KOPT-K1 (cell line): ENCODE results near the gene TCF25.
A peak's percentile ranks its signal among the peaks of the same experiment; 100 is the strongest.
"Not testable (repeated sequence)": the region's sequence is repeated elsewhere in the genome, so short reads cannot be mapped to it uniquely, and the experiment has no call there.

ENCODE experiments used
- H3K27ac ChIP-seq: fragments of 200-600 bp; sonication (generic); 2 replicates; pipeline ENCODE4 v1.5.1; 2016; ENCODE audit warnings: antibody characterized with exemption, mild to moderate bottlenecking, low read depth, low read length; ENCODE audit not compliant: poor library complexity, severe bottlenecking
- H3K36me3 ChIP-seq: fragments of 200-600 bp; sonication (generic); 2 replicates; pipeline ENCODE4 v1.5.1; 2017; ENCODE audit warnings: antibody characterized with exemption, mild to moderate bottlenecking, low read length, moderate library complexity; ENCODE audit not compliant: insufficient read depth
- H3K9me3 ChIP-seq: fragments of 200-600 bp; sonication (generic); 2 replicates; pipeline ENCODE4 v1.5.1; 2017; ENCODE audit warnings: antibody characterized with exemption, low read length, mild to moderate bottlenecking; ENCODE audit not compliant: insufficient read depth, poor library complexity, severe bottlenecking

TCF25 gene

GRCh38 chr16:89860747-89861304 lies 12.6 kb upstream of the TCF25 start:
- H3K36me3 ChIP-seq: no peaks in the 10 kb centered on the region
- no peaks in the 10 kb centered on the region for H3K9me3 ChIP-seq
- H3K27ac ChIP-seq: no peak overlapping the region

DNA sequence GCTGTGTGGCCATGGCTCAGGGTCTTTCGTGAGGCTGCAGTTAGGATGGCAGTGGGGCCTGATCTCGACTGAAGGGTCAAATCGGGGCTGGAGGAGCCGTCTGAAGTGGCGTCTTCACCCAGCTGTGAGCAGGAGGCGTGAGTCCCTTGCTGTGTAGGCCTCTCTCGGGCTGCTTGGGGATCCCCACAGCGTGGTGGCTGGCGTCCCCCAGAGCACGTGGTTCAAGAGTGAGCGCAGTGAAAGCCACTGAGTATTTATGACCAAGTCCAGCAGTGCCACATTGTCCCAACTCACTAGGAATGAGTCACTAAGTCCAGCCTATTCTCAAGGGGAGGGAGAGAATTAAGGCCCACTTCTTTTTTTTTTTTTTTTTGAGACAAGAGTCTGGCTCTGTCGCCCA lies 11.7 kb upstream of the TCF25 start:
- H3K27ac ChIP-seq: no peak overlapping the region
- H3K9me3 ChIP-seq: no peaks in the 10 kb centered on the region
- no peaks in the 10 kb centered on the region for H3K36me3 ChIP-seq

- H3K9me3 ChIP-seq: peaks cover 5% of the 10 kb centered on the region
- H3K27ac ChIP-seq: no peak overlapping the region
- H3K36me3 ChIP-seq: no peaks in the 10 kb centered on the region
Measured at GRCh38 chr16:89862732-89863131, 10.7 kb upstream of the TCF25 start.

DNA sequence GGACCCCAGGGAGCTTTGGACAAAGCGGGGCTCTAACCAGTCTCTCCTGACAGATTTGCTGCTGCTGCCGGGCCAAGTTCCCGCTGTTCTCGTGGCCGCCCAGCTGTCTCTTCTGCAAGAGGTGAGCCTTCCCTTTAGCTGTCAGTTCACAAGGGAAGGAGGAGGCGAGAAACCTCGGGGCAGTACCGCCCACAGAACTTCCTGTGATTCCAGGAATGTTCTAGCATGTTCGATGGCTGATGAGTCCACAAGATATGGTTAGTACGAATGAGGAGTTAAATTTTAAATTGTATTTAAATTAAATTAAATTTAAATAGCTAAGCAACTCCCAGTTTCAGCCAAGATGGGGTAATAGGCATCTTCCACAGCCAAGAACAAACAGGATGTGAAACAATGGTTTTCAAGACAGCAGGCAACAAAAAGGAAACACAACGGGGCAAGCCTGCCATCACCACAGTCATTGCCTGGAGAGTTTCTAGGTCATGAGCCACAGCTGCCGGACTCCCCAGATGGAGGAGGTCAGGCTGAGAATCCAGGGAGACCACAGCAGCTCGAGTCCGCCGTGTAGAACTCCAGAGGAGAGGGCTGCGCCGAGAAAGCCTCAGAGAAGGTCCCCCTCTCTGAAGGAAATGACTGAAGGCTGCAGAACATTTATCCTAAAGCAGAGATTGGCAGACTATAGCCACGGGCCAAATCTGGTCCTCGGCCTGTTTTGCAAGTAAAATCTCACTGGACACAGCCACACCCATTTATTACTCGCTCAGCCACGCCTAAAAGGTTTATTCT lies 9.5 kb upstream of the TCF25 start:
- H3K36me3 ChIP-seq: no peaks in the 10 kb centered on the region
- H3K27ac ChIP-seq: peak overlapping the region; percentile 41
- peaks cover 12% of the 10 kb centered on the region for H3K9me3 ChIP-seq

GRCh38 chr16:89864527-89864820 lies 8.9 kb upstream of the TCF25 start:
- H3K36me3 ChIP-seq: no peaks in the 10 kb centered on the region
- peak overlapping the region; percentile 41 for H3K27ac ChIP-seq
- peaks cover 12% of the 10 kb centered on the region for H3K9me3 ChIP-seq

DNA sequence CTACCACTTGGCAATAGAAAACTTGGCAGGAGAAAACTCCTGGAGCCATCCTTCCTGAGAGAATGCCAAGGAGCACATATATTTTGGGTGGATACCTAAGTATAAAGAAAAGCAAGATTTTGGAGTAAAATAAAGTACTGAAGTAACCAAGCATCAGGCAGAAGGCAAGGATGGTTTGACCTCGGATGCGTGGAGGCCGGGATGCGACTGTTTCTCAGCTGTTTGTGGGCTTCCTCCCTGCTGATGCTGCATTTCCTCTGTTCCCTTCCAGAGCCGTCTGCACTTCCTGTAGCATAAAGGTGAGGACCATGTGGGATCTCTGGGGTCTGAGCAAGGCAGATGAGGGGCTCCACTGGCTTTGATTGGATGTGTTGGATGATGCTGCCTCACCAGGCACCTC lies 5.5 kb upstream of the TCF25 start:
- Histone ChIP-seq H3K9me3 (peaks cover 12% of the 10 kb centered on the region), H3K27ac (no peak overlapping the region)

GRCh38 chr16:89869911-89870310 lies 3.5 kb upstream of the TCF25 start:
- Histone ChIP-seq H3K36me3 (peaks cover 4% of the 10 kb centered on the region), H3K27ac (no peak overlapping the region), H3K9me3 (peaks cover 12% of the 10 kb centered on the region)

More for the DNA sequence above, 5.5 kb upstream of the TCF25 start:
- no peaks in the 10 kb centered on the region for H3K36me3 ChIP-seq

GRCh38 chr16:89870440-89870839 lies 3.0 kb upstream of the TCF25 start:
- Histone ChIP-seq H3K36me3 (peaks cover 9% of the 10 kb centered on the region), H3K27ac (no peak overlapping the region), H3K9me3 (peaks cover 12% of the 10 kb centered on the region)

GRCh38 chr16:89871895-89872294 lies 1.5 kb upstream of the TCF25 start:
- peaks cover 20% of the 10 kb centered on the region for H3K36me3 ChIP-seq
- H3K9me3 ChIP-seq: peaks cover 12% of the 10 kb centered on the region
- H3K27ac ChIP-seq: peak overlapping the region; percentile 94

GRCh38 chr16:89873972-89874689 lies 739 bp downstream of the TCF25 start:
- Histone ChIP-seq H3K27ac (peak overlapping the region; percentile 94), H3K36me3 (peaks cover 42% of the 10 kb centered on the region), H3K9me3 (no peaks in the 10 kb centered on the region)

DNA sequence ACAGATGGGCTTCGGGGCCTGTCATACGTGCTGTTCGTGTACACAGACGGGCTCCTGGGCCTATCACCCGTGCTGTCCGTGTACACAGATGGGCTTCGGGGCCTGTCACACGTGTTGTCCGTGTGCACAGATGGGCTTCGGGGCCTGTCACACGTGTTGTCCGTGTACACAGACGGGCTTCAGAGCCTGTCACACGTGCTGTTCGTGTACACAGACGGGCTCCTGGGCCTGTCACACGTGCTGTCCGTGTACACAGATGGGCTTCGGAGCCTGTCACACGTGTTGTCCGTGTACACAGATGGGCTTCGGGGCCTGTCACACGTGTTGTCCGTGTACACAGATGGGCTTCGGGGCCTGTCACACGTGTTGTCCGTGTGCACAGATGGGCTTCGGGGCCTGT lies 5.7 kb downstream of the TCF25 start:
- H3K27ac ChIP-seq, H3K9me3 ChIP-seq: not testable (repeated sequence)
- peaks cover 89% of the 10 kb centered on the region for H3K36me3 ChIP-seq

DNA sequence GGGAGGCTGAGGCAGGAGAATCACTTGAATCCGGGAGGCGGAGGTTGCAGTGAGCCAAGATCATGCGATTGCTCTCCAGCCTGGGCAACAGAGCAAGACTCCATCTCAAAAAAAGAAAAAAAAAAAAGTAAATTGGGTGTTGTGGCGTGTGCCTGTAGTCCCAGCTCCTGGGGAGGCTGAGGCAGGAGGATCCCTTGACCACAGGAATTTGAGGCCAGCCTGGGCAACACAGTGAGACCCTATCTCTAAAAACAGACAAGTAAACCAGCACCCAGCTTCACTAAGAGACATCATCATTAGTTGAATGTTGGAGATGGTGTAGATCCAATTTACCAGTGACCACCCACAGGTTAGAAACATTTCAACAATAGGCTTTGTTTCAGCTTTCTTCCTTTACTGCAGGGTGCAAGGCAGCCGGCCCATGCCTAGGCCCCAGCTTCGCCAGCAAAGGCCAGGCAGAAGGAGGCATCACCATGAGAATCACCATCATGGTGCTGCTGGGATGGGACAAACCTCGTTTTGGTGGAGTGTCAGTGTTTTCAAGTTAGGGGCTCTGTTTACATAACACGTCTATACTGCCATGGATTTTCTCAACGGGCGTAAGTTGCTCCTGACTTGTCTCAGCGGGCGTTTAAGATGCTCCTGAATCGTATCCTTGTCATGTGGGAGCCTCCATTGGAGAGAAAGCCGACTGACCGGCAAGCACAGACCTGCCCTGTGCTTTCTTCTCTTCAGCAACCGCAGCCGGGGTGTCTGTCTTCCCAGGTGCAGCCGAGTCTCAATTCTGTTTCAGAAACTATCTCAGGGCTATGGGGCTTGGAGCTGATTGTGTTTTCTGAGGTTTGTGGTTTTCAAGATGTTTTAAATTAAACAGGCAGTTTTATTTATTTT lies 7.3 kb downstream of the TCF25 start:
- H3K27ac ChIP-seq: no peak overlapping the region
- no peaks in the 10 kb centered on the region for H3K9me3 ChIP-seq
- H3K36me3 ChIP-seq: peaks cover 93% of the 10 kb centered on the region

DNA sequence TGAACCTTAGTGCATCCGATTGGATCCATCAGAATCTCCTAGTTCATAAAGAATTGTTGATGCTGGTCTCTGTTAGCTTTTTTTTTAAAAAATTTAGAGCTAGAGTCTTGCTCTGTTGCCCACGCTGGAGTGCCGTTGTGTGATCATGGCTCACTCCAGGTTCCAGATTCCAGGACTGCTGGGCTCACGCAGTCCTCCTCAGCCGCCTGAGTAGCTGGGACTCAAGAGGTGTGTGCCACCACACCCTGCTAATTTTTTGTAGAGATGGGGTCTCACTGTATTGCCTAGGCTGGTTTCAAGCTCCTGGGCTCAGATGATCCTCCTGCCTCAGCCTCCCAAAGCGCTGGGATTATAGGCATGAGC lies 8.0 kb downstream of the TCF25 start:
- peaks cover 92% of the 10 kb centered on the region for H3K36me3 ChIP-seq
- no peaks in the 10 kb centered on the region for H3K9me3 ChIP-seq
- H3K27ac ChIP-seq: no peak overlapping the region

DNA sequence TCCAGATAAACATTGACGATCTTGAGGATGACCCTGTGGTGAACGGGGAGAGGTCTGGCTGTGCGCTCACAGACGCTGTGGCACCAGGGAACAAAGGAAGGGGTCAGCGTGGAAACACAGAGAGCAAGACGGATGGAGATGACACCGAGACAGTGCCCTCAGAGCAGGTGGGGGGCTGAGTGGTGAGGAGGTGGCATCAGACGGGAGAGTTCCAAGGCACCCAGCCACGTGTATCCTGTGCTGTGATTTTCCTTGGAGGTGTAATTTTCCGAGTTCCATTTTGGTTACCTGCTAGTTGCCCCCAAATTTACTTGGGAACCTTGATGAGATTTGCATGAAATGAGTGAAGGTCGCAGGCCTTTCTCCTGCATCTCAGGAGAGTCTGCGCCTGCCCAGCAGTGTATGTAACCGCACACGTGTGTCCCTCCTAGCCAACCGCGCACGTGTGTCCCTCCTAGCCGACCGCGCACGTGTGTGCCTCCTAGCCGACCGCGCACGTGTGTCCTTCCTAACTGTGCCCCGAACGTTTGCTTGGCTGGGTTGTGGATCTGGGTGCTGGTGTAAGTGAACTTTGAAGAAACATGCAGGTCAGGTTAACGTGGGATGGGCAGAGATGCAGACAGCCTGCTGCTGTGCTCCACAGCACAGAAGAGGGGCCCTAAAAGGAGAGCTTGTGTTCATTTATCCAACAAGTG lies 10.1 kb downstream of the TCF25 start:
- H3K9me3 ChIP-seq: no peaks in the 10 kb centered on the region
- H3K27ac ChIP-seq: no peak overlapping the region
- peaks cover 96% of the 10 kb centered on the region for H3K36me3 ChIP-seq
